AG08396 (cell line): ENCODE data around the gene APOL4.
A peak's percentile ranks its signal among the peaks of the same experiment; 100 is the strongest.
"Not testable (repeated sequence)": the region's sequence is repeated elsewhere in the genome, so short reads cannot be mapped to it uniquely, and the experiment has no call there.

Experiments
- DNase-seq: peaks from one replicate; pipeline ENCODE4 v3.0.0; 2012; ENCODE audit warnings: low spot score, mixed read lengths

Gene APOL4, protein sequence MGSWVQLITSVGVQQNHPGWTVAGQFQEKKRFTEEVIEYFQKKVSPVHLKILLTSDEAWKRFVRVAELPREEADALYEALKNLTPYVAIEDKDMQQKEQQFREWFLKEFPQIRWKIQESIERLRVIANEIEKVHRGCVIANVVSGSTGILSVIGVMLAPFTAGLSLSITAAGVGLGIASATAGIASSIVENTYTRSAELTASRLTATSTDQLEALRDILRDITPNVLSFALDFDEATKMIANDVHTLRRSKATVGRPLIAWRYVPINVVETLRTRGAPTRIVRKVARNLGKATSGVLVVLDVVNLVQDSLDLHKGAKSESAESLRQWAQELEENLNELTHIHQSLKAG

DNA sequence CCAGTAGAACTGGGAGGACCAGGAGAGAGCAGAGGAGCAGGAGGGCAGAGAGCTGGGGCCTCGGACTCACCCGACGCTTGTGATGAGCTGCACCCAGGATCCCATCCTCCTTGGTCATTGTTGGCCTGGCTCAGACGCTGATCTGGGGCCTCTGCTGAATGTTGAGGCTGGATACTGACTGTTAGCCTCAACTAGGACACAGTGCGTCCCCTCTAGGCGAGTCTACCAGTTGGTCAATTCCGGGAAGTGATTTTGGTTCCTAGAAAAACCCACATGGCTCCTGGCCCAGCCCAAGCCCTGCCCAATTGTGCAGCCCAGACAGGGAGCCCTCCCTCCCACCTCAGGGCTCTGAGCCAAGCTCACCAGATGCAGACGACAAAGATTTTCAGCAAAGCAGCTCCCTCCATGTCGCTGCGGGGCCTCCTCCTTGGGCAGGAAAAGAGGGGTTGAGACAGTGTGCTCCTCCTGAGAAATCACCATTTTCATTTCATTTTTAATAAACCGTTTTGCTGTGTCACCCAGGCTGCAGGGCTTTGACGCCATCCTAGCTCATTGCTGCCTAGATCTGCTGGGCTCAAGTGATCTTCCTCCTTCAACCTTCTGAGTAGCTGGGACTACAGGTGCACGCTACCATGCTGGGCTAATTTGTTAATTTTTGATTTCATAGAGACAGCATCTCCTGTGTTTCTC lies at the start of gene APOL4:
APOL4 (minus strand) TSS at position 180 of the 690 bp plus-strand sequence; CDS start at position 105, 75 bp downstream.
- DNase-seq = peak; percentile 22

DNA sequence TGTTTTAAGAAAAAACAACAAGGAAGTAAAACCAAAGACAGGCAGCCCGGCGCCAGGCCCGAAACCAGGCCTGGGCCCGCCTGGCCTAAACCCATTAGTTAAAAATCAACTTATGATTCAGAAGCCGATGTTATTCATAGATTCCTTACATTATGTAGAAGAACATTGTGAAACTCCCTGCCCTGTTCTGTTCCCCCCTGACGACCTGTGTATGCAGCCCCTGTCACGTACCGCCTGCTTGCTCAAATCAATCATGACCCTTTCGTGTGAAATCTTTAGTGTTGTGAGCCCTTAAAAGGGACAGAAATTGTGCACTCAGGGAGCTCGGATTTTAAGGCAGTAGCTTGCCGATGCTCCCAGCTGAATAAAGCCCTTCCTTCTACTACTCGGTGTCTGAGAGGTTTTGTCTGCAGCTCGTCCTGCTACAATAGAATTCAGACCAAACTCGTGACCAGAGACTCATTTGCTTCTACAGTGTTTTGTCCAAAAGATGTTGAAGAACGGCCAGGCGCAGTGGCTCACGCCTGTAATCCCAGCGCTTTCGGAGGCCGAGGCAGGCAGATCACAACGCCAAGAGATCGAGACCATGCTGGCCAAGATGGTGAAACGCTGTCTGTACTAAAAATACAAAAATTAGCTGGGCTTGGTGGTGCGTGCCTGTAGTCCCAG lies 48.8 kb upstream of the APOL4 start:
- DNase-seq = not testable (repeated sequence)

DNA sequence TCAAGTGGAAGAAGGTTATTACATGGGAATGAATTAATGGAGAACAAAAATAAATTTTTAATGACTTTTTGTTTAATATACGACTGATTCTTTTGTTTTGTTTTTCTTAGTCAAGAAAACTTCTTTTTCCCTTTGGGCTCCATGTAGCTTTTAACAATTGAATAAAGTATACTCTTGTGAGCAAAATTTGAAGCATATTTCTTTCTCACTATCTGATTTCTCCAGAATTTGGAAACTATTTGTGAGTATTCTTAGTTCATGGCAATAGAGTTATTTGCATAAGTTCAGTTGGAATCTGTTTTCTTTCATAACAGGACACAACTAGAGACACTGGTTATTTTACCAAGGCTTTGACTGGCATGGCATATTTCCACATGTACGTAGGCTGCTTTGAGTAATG lies 47.6 kb upstream of the APOL4 start:
- DNase-seq = no peak

DNA sequence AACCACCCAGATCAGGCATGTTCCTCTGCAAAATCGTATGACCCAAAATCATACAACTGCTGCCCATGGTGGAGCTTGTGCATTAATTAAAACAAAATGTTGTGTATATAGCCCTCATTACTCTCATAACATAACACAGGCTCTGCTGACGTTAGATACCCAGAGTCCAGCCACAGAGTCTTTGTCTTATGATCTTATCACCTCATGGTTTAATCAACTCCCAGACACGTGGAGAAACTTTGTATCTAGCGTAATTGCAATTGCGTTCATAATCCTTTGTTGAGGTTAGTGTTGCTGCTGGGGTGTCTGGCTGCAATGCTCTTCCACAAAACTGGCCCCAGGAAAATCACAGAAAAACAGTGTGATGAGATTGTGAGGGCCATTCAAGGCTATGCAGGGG lies 46.3 kb upstream of the APOL4 start:
- DNase-seq = no peak

DNA sequence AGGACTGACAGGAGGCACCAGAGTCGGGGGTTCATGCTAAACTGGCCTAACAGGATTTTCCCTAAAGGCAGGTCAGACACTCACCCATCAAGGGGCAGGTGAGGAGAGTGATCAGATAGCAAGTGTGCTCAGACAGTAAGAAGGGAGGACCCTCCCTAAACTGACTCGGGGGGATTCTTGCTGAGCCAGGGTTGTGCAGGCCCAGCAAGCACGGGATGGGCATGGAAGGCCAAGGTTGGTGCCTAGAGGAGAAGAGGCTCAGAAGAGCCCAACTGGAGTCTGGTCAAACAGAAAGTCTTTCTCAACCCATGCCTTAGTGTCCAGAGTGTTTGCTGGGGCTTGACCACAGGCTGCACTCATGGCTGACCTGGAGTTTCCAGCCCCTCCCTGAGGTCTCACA lies 45.1 kb upstream of the APOL4 start:
- no peak for DNase-seq

DNA sequence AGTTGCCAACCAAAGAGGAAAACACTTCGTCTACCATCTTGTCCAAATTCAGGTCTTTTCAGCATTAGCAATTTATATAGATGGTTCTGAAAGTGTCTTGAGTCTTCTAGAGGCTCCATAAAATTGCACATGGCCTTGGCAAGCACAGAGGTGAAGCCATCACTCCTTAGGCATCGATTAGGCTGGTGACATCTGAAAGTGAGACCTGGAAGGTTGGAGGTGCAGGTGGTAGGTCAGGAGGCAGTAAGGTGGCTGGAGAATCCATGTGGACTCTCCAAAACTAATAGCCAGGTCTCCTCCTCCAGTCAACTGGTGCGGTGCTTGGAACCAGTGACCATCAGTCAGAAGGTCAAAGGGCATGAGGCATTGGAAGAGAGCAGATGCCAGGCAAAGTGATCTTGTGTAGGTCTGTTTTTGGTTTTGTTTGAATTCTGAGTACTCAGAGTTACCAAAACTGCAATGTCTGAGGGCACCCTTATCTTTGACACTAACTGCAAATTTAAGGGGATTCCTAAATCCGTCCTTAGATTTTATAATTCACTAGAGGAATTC lies 44.3 kb upstream of the APOL4 start:
- no peak for DNase-seq

DNA sequence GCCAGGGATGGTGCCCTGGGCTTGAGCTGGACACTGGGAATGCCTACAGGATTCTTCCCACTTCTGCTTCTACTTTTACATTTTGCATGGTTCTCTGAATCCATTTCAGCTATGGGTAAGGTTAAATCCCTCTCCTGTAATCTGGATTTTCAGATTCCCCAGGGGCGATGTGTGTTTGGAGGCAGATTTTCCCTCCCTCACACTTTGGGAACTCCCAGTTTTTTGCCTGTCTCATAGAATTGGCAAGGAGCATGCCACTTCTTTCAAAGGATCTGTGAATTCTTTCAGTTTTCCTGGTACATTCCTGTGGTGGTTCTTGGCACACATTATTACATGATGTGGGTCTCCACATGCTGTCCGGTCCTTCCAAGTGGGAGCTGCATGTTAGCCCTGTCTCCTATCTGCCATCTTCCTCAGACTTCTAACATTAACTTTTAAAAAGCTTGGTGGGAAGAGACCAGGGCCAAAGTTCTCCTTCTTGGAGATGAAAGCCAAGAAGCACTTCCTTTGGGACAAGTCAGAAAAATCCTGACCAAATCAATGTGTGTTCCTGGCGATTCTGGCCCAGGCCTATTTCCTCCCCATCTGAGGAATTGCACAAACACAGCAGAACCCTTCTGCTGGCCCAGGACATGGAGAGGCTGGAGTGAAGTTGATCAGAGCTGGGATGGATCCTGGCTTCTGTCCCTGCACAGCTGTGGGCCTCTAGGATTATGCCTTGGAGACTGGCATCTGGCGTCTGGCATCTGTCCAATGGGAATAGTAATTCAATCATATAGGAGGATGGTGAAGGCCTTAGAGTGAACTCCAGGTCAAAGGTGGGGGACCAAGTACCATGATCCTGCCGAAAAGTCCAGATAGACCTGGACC lies 43.1 kb upstream of the APOL4 start:
- DNase-seq = no peak

DNA sequence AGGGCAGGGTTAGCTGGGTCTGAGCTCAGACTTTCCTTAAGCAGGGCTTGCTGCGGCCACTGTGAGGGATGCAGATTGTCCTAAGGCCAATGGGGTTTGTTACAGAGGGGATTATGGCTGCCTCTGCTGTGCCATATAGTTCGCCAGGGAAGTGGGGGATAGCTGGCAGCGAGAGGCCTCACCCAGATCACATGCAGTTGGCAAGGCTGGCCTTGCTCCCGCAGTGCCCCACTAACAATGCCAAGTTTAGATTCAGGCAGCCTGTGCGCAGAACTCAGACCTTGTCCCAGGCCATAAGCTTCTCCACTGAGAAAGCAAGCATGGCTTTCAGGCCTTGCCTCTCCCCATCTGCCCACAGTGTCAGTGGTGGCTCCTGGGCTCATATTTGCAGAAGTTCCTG lies 42.4 kb upstream of the APOL4 start:
- DNase-seq = no peak

DNA sequence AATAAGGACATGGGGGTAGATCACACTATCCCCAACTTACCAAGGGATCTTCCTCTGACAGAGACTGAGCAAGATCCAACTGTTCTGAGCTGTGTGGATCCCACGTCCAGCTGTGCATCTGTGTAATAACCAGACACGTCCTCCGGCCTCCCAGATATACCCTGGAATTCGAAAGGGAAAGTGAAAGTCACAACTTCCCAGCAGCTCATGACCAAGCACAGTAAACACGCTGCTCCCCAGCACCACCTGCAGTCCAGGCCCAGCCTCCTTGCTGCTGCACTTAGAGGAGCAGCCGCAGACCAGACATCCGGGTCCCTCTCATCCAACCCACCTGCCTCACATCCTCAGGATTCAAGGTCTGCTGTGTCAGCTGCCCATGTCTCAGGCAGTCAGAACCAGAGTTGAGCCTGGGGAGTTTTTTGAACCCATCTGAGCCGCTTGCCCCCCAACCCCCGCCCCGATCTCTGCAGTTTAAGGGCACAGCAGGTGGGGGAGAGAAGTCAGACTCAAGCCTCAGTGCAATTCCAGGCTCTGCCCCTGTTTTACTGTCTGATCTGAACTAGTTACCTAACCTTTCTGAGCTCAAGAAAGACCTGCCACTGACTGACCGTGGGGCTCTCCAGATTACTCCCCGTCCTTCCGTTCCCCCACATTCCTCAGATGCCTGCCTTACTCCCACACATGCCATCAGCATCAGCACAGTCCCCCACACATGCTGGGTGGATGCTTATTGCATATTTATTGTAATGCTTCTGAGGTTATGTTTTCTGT lies 38.0 kb upstream of the APOL4 start, which contains the start of gene APOL2:
APOL2 (minus strand) TSS at position 127 of the 771 bp plus-strand sequence. CDS start 6,365 bp downstream, outside the sequence.
- peak; percentile 89 for DNase-seq

DNA sequence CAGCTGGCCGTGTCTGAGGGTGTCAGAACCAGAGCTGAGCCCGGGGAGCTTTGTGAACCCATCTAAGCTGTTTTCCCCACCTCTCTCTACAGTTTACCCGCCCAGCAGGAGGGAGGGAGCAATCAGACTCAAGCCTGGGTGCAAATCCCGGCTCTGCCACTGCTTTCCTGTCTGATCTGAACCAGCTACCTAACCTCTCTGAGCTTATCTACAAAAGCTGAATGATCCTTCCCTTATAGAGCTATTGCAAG lies 37.5 kb upstream of the APOL4 start:
- DNase-seq = no peak

DNA sequence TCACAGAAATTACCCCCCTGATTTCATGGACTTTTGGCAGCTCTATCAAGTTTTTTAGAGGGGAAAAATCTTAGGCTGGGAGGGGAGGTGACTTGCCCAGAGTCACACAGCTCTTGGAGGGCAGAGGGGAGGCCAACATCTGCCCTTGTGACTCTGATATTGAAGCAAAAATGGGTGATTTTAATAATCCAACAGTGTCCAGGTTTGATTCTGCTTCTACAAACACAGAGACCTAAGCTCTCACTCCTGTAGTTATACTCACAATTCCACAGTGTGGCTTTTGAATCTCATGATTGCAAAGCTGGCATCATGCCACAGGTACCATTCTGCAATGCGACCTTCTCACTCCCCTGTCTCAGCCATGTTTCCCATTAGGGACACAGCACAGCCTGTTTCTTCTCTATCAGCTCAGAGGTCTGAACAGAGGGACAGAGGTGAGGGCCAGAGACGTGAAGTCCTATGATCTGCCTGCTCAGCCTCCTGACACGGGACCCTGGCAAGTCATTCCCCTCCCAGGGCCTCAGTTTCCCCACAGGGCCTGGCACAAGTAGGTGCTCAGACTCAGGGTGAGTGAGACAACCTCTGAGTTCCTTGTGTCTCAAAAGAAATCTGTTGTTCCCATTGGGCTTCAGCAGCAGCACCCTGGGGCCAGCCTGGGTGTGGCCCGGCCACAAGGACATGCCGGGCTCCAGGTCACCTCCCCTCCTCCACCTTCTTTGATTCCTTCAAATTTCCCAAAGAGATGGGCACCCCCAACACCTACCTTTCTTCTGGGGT lies 37.0 kb upstream of the APOL4 start:
- DNase-seq = no peak

DNA sequence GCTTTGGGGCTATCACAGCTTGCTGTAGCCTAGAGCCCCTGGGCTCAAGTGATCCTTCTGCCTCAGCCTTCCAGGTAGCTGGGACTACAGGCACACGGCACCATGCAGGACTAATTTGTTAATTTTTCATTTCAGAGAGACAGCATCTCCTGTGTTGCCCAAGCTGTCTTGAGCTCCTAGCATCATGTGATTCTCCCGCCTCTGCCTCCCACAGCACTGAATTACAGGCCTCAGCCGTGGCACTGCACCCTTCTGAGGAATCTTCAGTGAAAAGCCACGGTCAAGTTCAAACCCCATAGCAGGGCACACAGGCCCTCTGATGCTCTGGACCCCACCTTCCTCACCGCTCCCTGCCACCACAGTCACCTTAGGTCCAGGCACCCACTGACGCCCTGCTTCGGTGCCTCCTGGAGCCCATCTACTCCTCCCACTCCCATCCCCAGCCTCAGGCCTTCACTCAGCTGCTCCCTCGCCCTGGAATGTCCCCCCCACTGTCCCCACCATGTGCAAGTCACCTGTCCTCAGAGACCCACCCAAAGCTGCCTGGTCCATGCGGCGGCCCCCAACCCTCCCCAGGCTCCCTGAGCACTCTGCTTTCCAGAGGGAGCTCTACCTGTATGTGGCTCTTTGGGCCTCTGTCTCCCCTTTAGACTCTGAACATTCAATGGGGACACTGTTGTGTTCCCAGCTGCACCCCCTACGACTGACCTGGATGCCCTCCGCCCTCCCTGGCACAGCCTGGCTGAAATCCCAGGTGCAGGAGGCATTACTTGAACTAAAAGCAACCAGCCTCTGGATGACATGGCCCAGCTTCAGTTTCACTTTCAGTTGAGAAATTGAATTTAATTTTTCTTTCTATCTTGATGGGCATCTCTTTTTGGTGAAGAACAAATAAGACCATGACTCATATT lies 36.1 kb upstream of the APOL4 start:
- DNase-seq = no peak

DNA sequence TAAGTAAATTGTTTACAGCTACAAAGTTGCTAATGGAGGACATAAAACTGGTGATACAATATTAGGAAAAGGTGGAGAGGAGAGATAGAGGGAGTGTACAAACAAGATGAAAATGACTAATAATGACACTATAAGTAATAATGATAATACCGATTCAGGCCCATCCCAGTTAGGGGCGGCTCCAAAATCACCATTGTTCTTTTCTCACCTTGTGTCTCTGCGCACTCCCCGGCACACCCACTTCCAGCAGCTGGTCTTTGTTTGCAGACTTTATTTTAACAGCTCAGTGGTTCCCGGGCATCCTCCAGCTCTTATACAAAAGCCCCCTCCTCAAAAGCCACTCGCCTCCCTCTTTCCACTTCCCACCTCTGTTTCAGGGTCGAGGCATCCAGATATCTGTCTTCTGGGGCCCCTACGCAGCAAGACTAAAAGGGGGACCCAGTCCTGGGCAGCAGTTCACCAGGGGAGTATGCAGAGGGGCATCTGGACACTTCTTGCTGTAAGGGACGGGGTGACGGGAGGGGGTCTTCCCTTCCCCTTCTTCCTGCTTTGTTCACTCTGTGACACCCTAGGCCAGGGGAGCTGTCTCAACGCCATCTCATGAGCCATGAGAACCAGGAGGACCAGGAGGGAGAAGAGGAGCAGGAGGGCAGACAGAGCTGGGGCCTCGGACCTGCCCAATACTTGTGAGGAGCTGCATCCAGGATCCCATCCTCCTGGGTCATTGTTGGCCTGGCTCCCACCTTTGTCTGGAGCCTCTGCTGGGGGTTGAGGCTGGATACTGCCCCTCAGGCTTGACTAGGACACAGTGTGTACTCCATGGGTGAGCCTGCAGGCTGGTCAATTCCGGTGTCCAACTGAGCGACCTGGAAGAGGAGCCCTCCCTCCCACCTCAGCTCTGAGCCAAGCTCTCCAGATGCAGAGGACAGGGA lies 35.0 kb upstream of the APOL4 start:
- no peak for DNase-seq

DNA sequence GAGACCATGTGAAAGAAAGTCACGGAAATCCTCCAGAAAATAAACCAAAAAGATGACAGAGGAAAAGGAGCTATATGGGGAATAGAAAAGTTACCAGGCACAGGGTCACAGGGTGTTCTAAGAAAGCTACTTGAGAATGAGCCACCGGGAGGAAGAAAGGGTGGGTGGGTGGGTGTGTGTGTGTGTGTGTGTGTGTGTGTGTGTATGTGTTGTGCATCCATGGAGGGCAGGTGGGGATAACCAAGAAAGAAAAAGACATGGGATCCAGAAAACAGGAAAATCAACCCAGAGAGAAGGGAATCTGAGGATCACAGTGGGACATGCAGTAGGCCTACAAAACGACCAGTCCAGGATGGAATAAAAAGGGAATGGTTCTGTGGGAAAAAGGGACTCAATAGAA lies 34.0 kb upstream of the APOL4 start:
- DNase-seq = no peak

DNA sequence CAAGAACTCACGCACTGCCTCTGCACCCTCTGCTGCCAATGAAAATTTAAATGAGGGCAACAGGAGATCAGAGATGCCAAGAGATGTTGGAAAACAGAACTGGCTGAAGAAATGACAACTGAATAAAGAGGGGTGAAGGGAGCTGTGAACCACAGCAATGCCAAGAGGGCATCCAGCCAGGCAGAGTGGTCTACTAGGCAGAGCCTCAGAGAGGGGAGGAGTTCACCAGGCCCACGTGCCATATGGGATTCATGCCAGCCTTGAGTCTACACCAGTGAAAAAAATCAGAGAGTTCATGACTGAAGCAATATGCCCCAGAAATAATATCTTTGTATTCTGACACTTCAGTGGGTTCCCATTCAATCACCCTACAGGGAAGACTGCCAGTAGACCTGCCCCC lies 33.3 kb upstream of the APOL4 start:
- DNase-seq = no peak

DNA sequence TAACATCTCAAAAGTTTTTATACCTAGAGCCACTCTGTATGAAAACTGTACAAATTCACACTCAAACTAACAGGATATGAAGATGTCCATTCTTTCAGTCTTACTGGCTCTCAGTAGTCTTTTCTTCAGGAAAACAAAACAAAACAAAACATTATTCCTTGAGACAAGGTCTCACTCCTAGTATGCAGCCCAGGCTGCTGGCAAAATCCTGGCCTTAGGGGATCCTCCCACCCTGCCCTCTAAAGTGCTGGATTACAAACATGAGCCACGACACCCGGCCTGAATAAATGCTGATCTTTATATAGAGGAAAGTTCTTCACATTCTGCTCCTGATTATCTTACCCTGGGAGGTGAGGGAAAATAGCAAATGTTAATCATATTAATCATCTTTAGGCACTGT lies 32.6 kb upstream of the APOL4 start:
- no peak for DNase-seq

DNA sequence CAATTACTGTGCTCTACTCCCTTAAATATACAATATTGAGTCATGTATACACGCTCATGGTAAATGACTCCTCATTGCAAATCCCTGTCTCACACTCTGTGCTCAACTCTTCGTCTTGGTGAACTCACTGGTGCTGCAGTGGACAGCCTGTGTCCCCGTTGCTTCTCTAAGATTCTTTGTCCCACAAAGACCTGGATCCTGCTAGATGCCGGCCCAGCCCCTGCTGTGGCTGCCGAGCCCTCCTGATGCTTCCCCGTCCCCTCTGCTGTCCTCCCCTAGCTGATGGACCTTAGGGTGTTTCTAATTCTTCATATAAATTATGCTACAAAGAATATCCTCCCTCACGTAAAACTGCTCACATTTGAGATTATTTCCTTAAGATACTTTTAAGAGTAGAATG lies 32.2 kb upstream of the APOL4 start:
- DNase-seq = no peak

DNA sequence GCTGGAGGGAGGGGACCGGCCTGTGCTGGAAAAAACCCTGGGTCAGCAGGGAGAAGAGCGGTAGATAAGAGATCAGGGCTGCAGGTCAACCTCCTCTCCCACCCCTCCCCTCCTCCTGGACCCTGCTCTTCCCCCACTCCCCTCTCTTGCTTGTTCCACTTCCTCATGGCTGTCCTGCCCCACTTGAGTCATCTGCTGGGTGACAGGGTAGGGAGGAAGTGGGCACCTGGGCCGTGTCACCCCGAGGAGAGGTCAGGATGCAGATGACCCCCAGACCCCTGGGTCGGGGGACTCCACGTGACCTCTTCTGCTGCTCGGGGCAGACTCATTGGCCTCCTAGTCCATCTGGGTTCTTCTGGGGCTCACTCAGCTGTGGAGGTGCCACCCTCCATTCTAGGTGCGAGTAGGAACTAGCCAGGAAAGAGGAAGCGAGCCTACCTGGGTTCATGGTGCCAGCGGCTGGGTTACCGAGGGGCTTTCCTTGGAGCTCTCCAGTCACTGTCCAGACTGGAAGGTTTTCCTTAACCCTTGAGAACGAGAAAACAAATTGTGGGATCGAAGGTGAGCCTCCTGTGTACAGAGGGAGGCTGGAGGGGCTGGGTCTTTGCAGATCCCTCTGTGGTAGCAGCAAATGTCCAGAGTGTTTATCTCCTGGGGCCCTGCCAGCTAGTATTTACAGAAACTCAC lies 31.2 kb upstream of the APOL4 start:
- no peak for DNase-seq
